Measurements from ENCODE around the gene SLC45A3.

The SLC45A3 gene

DNA sequence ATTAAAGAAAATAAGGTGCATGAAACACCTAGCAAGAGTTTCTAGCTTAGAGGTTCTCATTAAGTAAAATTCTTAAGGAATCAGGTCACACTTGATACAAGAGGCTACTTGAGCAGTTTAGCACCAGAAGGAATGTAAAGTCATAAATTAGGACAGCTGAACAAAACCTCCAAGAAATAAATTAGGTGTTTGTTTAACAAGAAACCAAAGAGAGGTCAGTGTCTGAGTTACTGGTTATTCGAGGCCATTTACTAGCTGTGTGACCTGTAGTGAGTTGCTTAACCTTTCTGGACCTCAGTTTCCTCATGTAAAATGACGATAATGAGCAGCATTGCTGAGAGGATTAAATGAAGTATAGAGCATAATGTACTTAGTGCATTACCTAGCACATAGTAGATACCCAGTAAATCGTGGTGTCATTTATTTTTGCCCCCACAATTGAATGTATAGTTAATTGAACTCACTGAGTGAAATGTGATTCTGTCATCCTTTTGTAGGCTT is 47.6 kb downstream of the SLC45A3 start:
- TF ChIP-seq, protein P1, sequence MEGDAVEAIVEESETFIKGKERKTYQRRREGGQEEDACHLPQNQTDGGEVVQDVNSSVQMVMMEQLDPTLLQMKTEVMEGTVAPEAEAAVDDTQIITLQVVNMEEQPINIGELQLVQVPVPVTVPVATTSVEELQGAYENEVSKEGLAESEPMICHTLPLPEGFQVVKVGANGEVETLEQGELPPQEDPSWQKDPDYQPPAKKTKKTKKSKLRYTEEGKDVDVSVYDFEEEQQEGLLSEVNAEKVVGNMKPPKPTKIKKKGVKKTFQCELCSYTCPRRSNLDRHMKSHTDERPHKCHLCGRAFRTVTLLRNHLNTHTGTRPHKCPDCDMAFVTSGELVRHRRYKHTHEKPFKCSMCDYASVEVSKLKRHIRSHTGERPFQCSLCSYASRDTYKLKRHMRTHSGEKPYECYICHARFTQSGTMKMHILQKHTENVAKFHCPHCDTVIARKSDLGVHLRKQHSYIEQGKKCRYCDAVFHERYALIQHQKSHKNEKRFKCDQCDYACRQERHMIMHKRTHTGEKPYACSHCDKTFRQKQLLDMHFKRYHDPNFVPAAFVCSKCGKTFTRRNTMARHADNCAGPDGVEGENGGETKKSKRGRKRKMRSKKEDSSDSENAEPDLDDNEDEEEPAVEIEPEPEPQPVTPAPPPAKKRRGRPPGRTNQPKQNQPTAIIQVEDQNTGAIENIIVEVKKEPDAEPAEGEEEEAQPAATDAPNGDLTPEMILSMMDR (IDR thresholded peaks at IDR 0.05; ENCODE audit: low read depth, low read length) = no peak
- peak overlapping the region; percentile 70 for H3K4me3 ChIP-seq (ENCODE audit: low read depth, low read length)

DNA sequence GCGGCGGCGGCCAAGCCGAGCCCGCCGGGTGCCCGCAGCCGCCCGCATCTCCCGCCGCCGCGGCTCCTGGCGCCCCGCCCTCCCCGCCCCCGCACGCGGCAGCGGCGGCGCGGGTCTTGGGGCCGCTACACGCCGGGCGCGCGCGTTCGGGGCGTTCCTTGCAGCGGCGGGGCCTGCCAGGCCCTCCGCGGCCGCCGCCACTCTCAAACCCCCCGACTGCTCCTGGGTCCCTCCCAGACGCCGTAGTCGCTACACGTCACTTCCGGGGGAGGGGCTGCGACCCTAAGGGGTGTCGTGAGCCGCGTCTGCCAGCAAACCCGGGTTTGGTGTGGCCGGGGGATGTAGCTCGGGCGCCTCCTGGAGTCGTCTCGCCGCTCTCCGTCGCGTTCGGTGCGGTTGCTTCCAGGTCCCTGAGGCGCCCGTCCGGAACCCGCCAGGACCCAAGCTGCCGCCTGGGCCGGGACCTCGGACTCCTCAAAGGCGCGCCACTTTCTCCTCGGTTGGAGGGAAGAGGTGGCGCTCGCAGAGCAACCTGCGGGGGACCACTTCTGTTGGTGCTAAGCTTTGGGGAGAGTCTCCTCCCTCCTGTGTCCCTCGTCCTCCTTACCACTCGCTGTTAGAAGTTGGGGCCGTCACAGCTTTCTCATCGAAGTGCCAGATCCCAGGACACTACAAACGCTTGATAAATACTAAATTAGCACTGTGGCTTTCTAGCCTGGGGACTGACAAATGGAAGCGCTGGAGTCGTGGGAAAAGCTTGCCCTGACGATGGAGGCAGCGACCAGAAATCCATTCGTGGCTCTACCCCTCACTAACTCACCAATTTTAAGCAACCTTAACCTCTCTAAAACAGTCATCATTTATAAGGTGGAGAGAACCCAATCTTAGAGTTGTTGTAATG is 48.3 kb downstream of the SLC45A3 start, which contains the start of gene ELK4:
Gene ELK4, minus strand, starts transcription at position 244 of the 901 bp plus-strand sequence. CDS start 8,129 bp downstream, outside the sequence.
- TF ChIP-seq, protein P1 (IDR thresholded peaks at IDR 0.05; ENCODE audit: low read depth, low read length) = peak; percentile 61

DNA sequence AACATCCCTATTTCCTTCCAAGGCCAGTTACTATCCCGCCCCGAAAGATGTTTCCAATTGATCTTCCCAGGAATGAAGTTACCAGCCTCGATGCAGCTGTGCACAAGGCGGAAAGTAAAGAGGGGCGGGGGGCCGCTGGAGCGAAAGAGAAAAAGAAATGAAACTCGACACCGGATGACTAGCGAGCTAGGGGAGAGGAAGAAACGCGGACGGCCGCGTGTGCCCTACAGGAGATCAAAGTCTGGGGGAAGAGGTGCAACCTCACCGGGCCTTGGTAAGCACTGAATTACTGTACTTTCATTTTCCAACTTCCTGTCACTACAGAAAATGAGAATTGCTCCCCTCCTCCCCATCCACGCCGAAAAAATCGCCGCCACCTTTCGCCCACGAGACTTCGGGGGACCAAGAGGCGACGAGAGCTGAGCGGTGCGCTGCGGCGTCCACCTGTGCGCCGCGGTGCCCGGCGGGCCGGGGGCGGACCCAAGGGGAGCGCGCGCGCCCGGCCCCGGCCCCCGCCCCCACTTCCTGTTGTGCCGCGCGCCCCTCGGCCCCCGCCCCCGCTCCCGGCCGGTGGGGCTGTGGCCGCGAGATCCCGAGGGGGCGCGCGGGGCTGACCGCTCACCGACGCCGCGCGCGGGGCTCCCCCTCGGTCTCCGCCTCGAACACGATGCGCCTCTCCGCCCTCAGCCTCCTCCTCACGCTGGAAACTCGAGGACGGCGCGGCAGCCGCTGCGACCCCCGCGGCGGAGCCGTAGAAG is 49.1 kb downstream of the SLC45A3 start:
- H3K4me3 ChIP-seq (ENCODE audit: low read depth, low read length) = peak overlapping the region; percentile 70
- TF ChIP-seq, protein P1 (IDR thresholded peaks at IDR 0.05; ENCODE audit: low read depth, low read length) = no peak

More for the DNA sequence above, 48.3 kb downstream of the SLC45A3 start, which contains the start of gene ELK4:
- peak within 1 kb of the TSS; percentile 70 for H3K4me3 ChIP-seq (ENCODE audit: low read depth, low read length)

DNA sequence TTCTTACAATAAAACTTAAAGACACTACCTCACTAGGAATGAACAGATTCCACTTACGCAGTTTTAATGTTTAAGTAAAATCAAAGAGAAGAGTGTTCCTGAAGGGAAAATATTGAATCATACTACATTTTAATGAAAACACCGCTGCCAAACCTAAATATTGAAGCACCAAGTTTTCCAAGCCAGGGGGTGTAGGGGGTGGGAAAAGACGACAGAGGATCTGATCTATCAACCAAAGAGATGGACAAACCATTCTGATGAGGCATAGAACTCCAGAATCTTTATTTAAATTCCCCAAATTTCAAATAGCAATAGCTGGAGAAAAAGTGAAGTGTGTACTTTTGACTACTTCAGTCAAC is 49.7 kb downstream of the SLC45A3 start:
- peak overlapping the region; percentile 70 for H3K4me3 ChIP-seq (ENCODE audit: low read depth, low read length)
- TF ChIP-seq, protein P1 (IDR thresholded peaks at IDR 0.05; ENCODE audit: low read depth, low read length) = no peak

DNA sequence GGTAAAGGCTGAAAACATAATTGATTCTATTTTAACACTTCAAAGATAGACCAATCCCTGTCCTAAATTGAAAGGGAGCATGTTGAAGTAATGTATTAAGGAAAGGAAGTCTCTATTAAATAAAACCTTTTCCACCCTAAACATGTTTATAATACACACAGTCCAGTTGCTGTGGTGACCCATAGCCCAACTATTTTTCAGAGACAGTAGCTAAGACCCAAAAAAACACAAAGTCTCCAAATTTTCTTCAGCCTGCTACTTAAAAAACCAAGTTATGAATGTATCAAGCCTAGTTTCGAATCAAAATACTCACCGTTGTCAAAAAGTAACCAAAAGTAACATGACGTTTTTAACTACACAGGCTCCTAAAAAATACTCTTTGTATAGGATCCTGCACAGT is 50.1 kb downstream of the SLC45A3 start:
- peak overlapping the region; percentile 70 for H3K4me3 ChIP-seq (ENCODE audit: low read depth, low read length)
- TF ChIP-seq, protein P1 (IDR thresholded peaks at IDR 0.05; ENCODE audit: low read depth, low read length) = no peak

DNA sequence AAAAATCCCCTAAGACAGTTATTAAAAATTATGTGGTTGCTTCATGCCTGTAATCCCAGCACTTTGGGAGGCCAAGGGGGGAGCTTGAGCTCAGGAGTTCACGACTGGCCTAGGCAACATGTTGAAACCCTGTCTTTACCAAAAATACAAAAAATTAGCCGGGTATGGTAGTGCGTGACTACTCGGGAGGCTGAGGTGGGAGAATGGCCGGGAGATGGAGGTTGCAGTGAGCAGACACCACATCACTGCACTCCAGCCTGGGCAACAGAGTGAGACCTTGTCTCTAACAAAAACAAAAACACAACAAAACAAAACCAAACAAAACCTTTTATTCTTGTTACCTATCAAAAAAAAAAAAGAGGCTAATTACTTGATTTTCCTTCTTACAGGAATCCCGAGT is 50.6 kb downstream of the SLC45A3 start:
- TF ChIP-seq, protein P1 (IDR thresholded peaks at IDR 0.05; ENCODE audit: low read depth, low read length) = no peak
- peak overlapping the region; percentile 70 for H3K4me3 ChIP-seq (ENCODE audit: low read depth, low read length)
